ENCODE measurements around the gene NAP1L1.

The NAP1L1 gene

DNA sequence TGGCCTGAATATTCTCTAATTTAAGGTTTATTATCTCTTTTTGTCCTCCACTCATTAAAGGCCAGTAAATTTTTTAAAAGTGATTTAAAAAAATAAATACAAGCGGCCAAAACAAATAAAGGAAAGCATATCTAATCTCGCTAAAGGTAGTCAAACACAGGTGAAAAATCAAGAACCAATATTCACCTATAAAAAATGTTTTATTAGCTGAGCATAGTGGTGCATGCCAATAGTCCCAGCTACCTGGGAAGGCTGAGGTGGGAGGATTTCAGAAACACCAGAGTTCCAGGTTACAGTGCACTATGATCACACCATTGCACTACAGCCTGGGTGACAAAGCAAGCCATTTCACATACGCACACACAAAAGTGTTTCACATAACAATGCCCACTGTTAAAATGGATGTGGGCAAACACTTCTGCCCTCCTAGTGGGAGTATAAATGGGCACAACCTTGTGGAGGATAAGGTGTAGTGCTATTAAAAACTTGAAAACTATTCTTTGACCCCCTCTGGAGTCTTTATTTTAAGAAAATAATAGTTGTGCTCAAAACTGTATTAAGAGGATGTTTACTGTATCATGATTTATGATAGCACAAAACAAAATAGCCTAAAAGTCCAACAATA lies 32.7 kb upstream of the NAP1L1 start:
- no peak for TF ChIP-seq EZH2 (IDR thresholded peaks at IDR 0.05; ENCODE audit: borderline replicate concordance, low read length)
- TF ChIP-seq, protein P1, sequence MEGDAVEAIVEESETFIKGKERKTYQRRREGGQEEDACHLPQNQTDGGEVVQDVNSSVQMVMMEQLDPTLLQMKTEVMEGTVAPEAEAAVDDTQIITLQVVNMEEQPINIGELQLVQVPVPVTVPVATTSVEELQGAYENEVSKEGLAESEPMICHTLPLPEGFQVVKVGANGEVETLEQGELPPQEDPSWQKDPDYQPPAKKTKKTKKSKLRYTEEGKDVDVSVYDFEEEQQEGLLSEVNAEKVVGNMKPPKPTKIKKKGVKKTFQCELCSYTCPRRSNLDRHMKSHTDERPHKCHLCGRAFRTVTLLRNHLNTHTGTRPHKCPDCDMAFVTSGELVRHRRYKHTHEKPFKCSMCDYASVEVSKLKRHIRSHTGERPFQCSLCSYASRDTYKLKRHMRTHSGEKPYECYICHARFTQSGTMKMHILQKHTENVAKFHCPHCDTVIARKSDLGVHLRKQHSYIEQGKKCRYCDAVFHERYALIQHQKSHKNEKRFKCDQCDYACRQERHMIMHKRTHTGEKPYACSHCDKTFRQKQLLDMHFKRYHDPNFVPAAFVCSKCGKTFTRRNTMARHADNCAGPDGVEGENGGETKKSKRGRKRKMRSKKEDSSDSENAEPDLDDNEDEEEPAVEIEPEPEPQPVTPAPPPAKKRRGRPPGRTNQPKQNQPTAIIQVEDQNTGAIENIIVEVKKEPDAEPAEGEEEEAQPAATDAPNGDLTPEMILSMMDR (IDR thresholded peaks at IDR 0.05; ENCODE audit: low read length), result 0 out of 2 replicates have a peak, but pooled peaks have one; percentile 4
- no peaks in the 10 kb centered on the region for H3F3A ChIP-seq (ENCODE audit: insufficient read depth, low read length)
- H3K36me3 ChIP-seq (ENCODE audit: insufficient read depth, low read length), result no peaks in the 10 kb centered on the region
- no peak overlapping the region for H3K27ac ChIP-seq (ENCODE audit: low read depth, low read length, poor library complexity, severe bottlenecking)
- no peaks in the 10 kb centered on the region for H3K79me2 ChIP-seq (ENCODE audit: insufficient read depth, low read length)
- H3K9me3 ChIP-seq (ENCODE audit: low read length), result no peaks in the 10 kb centered on the region
- H3K9me2 ChIP-seq (ENCODE audit: low read depth, low read length), result no peaks in the 10 kb centered on the region
- H4K20me1 ChIP-seq (ENCODE audit: insufficient read depth, low read length), result no peaks in the 10 kb centered on the region
- H3K9ac ChIP-seq (ENCODE audit: low read length), result no peak overlapping the region
- H3K4me2 ChIP-seq (ENCODE audit: low read length), result no peak overlapping the region
- H3K4me3 ChIP-seq (ENCODE audit: low read depth, low read length, poor library complexity, severe bottlenecking), result no peak overlapping the region
- no peaks in the 10 kb centered on the region for H3K4me1 ChIP-seq (ENCODE audit: insufficient read depth, low read length, severe bottlenecking)
- H3K27me3 ChIP-seq (ENCODE audit: insufficient read depth, low read length), result no peaks in the 10 kb centered on the region
- H2AFZ ChIP-seq (ENCODE audit: low read length), result no peak overlapping the region

- no peak overlapping the region for H3K4me3 ChIP-seq (ENCODE audit: low read depth, low read length, poor library complexity, severe bottlenecking)
- H2AFZ ChIP-seq (ENCODE audit: low read length), result no peak overlapping the region
- no peaks in the 10 kb centered on the region for H4K20me1 ChIP-seq (ENCODE audit: insufficient read depth, low read length)
- no peaks in the 10 kb centered on the region for H3K9me2 ChIP-seq (ENCODE audit: low read depth, low read length)
- no peaks in the 10 kb centered on the region for H3K9me3 ChIP-seq (ENCODE audit: low read length)
- TF ChIP-seq, protein P1 (IDR thresholded peaks at IDR 0.05; ENCODE audit: low read length), result no peak
- no peak for TF ChIP-seq EZH2 (IDR thresholded peaks at IDR 0.05; ENCODE audit: borderline replicate concordance, low read length)
- H3K9ac ChIP-seq (ENCODE audit: low read length), result no peak overlapping the region
- no peaks in the 10 kb centered on the region for H3K79me2 ChIP-seq (ENCODE audit: insufficient read depth, low read length)
- no peaks in the 10 kb centered on the region for H3K27me3 ChIP-seq (ENCODE audit: insufficient read depth, low read length)
- H3K27ac ChIP-seq (ENCODE audit: low read depth, low read length, poor library complexity, severe bottlenecking), result no peak overlapping the region
- H3K36me3 ChIP-seq (ENCODE audit: insufficient read depth, low read length), result no peaks in the 10 kb centered on the region
- no peak overlapping the region for H3K4me2 ChIP-seq (ENCODE audit: low read length)
- H3K4me1 ChIP-seq (ENCODE audit: insufficient read depth, low read length, severe bottlenecking), result no peaks in the 10 kb centered on the region
- H3F3A ChIP-seq (ENCODE audit: insufficient read depth, low read length), result no peaks in the 10 kb centered on the region
These were observed 29.6 kb upstream of the NAP1L1 start for GRCh38 chr12:76113800-76114757.

DNA sequence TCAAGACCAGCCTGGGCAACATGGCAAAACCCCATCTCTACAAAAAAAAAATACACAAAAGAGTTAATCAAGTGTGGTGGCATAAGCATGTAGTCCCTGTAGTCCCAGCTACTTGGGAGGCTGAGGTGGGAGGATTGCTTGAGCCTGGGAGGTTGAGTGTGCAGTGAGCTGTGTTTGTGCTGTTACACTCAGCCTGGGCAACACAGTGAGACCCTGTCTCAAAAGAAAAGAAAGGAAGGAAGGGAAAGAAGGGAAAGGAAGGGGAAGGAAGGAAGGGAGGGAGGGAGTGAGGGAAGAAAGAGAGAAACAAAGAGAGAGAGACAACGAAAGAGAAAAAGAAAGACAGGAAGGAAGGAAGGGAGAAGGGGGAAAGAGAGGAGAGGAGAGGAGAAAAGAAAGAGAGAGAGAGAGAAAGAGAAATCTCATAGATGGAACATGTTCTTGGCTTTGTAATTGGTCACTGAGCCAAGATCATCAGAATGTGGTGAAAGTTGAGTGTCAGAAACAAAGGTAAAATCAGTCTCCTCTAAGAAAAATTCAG lies 26.8 kb upstream of the NAP1L1 start:
- H2AFZ ChIP-seq (ENCODE audit: low read length), result no peak overlapping the region
- no peak for TF ChIP-seq EZH2 (IDR thresholded peaks at IDR 0.05; ENCODE audit: borderline replicate concordance, low read length)
- TF ChIP-seq, protein P1 (IDR thresholded peaks at IDR 0.05; ENCODE audit: low read length), result no peak

More for the DNA sequence above, 26.8 kb upstream of the NAP1L1 start:
- H3K27me3 ChIP-seq (ENCODE audit: insufficient read depth, low read length), result no peaks in the 10 kb centered on the region
- H3K79me2 ChIP-seq (ENCODE audit: insufficient read depth, low read length), result no peaks in the 10 kb centered on the region
- H3K27ac ChIP-seq (ENCODE audit: low read depth, low read length, poor library complexity, severe bottlenecking), result no peak overlapping the region
- H3F3A ChIP-seq (ENCODE audit: insufficient read depth, low read length), result no peaks in the 10 kb centered on the region
- H3K9me2 ChIP-seq (ENCODE audit: low read depth, low read length), result no peaks in the 10 kb centered on the region
- no peak overlapping the region for H3K4me2 ChIP-seq (ENCODE audit: low read length)
- H3K4me3 ChIP-seq (ENCODE audit: low read depth, low read length, poor library complexity, severe bottlenecking), result no peak overlapping the region
- H3K9me3 ChIP-seq (ENCODE audit: low read length), result no peaks in the 10 kb centered on the region
- no peaks in the 10 kb centered on the region for H3K4me1 ChIP-seq (ENCODE audit: insufficient read depth, low read length, severe bottlenecking)
- H4K20me1 ChIP-seq (ENCODE audit: insufficient read depth, low read length), result no peaks in the 10 kb centered on the region
- H3K36me3 ChIP-seq (ENCODE audit: insufficient read depth, low read length), result no peaks in the 10 kb centered on the region
- no peak overlapping the region for H3K9ac ChIP-seq (ENCODE audit: low read length)

All from OCI-LY1 (cell line).